IMR-90 (cell line): ENCODE results near the gene PLPP7. TPM values are rescaled to one million over a fixed set of nuclear protein-coding genes. Genes with fewer than 3 reads are reported as not detected.

Experiments
- ATAC-seq: fragments of 200-7000 bp; cut with Tn5 transposase; 2 replicates; pipeline ENCODE4 v1.9.1; 2020; ENCODE audit warnings: low read depth, mild to moderate bottlenecking, moderate library complexity
- BruUV-seq: library from RNA; stranded (reverse); fragments of 400-500 nt; replicated peaks from 2 replicates; lab custom pipeline; 2021; lab: Mats Ljungman, UMichigan
- CTCF ChIA-PET: fragments of 300-600 bp; formaldehyde crosslinking; extraction: SDS; loops from one replicate; lab custom pipeline; 2021; ENCODE audit warnings: antibody characterized with exemption; lab: Yijun Ruan, JAX
- POLR2A ChIA-PET: fragments of 300-600 bp; sonication (Branson Sonifier 250); formaldehyde crosslinking; loops from one replicate; lab custom pipeline; 2022; ENCODE audit warnings: antibody characterized with exemption; ENCODE audit not compliant: unreplicated experiment; lab: Charles Lee
- DNase-seq: peaks from one replicate; pipeline ENCODE4 v3.0.0; 2013
- H2AFZ ChIP-seq: replicated peaks from 2 replicates; pipeline ENCODE3; 2013; ENCODE audit warnings: low read length, mild to moderate bottlenecking; ENCODE audit not compliant: poor library complexity
- H2AK5ac ChIP-seq: 2 replicates; pipeline ENCODE4 v1.6.1; 2013; ENCODE audit warnings: low read depth, low read length, inconsistent platforms
- H2AK9ac ChIP-seq: replicated peaks from 2 replicates; pipeline ENCODE3; 2013; ENCODE audit warnings: mild to moderate bottlenecking, low read depth, low read length, moderate library complexity; ENCODE audit not compliant: poor library complexity
- H2BK120ac ChIP-seq: 2 replicates; pipeline ENCODE4 v1.6.1; 2013; ENCODE audit warnings: low read depth, low read length, inconsistent platforms
- H2BK15ac ChIP-seq: 3 replicates; pipeline ENCODE4 v1.6.1; 2013; ENCODE audit warnings: low read depth, low read length, inconsistent platforms
- H2BK20ac ChIP-seq: 2 replicates; pipeline ENCODE4 v1.6.1; 2013; ENCODE audit warnings: low read depth, mild to moderate bottlenecking, inconsistent platforms, low read length, moderate library complexity
- H2BK5ac ChIP-seq: 2 replicates; pipeline ENCODE4 v1.6.1; 2013; ENCODE audit warnings: mild to moderate bottlenecking, low read depth, low read length, inconsistent platforms; ENCODE audit not compliant: poor library complexity, severe bottlenecking
- H3K14ac ChIP-seq: replicated peaks from 2 replicates; pipeline ENCODE4 v1.6.1; 2013; ENCODE audit warnings: low read depth, low read length, inconsistent platforms
- H3K18ac ChIP-seq: 2 replicates; pipeline ENCODE4 v1.6.1; 2013; ENCODE audit warnings: low read depth, low read length, control low read depth
- H3K23ac ChIP-seq: 2 replicates; pipeline ENCODE4 v1.6.1; 2013; ENCODE audit warnings: low read depth, low read length, inconsistent platforms
- H3K27ac ChIP-seq: 2 replicates; pipeline ENCODE4 v1.5.1; 2013; ENCODE audit warnings: mild to moderate bottlenecking, control low read depth, low read length; ENCODE audit not compliant: insufficient read depth
- H3K27me3 ChIP-seq: 2 replicates; pipeline ENCODE4 v1.6.1; 2013; ENCODE audit warnings: low read length; ENCODE audit not compliant: control insufficient read depth, insufficient read depth
- H3K36me3 ChIP-seq: 2 replicates; pipeline ENCODE4 v1.6.1; 2013; ENCODE audit warnings: low read length, mixed read lengths; ENCODE audit not compliant: control insufficient read depth, insufficient read depth
- H3K4ac ChIP-seq: 2 replicates; pipeline ENCODE4 v1.6.1; 2013; ENCODE audit warnings: low read depth, low read length, inconsistent platforms
- H3K4me1 ChIP-seq: 2 replicates; pipeline ENCODE4 v1.6.1; 2013; ENCODE audit warnings: low read length, mixed read lengths; ENCODE audit not compliant: control insufficient read depth, insufficient read depth
- H3K4me2 ChIP-seq: 2 replicates; pipeline ENCODE4 v1.6.1; 2013; ENCODE audit warnings: low read depth, mild to moderate bottlenecking, control low read depth, low read length, moderate library complexity
- H3K4me3 ChIP-seq: 2 replicates; pipeline ENCODE4 v1.5.1; 2013; ENCODE audit warnings: low read depth, mild to moderate bottlenecking, control low read depth, low read length, moderate library complexity; ENCODE audit not compliant: insufficient read depth
- H3K56ac ChIP-seq: 2 replicates; pipeline ENCODE4 v1.6.1; 2013; ENCODE audit warnings: low read length, inconsistent platforms; ENCODE audit not compliant: insufficient read depth; ENCODE audit errors: extremely low read depth
- H3K79me1 ChIP-seq, 2 experiments: 2 replicates each; pipeline ENCODE4 v1.6.1; 2013; ENCODE audit warnings: low read length in 2 of 2, inconsistent platforms in 1 of 2, low read depth in 1 of 2
- H3K9ac ChIP-seq: 2 replicates; pipeline ENCODE4 v1.6.1; 2013; ENCODE audit warnings: low read depth, low read length, control low read depth
- H3K9me1 ChIP-seq: 2 replicates; pipeline ENCODE4 v1.6.1; 2013; ENCODE audit warnings: low read length, inconsistent platforms; ENCODE audit not compliant: insufficient read depth
- H3K9me3 ChIP-seq: 2 replicates; pipeline ENCODE4 v1.6.1; 2013; ENCODE audit warnings: low read length; ENCODE audit not compliant: control insufficient read depth, insufficient read depth
- H4K20me1 ChIP-seq: 2 replicates; pipeline ENCODE4 v1.6.1; 2013; ENCODE audit warnings: low read length, inconsistent platforms; ENCODE audit not compliant: insufficient read depth
- H4K5ac ChIP-seq: 2 replicates; pipeline ENCODE4 v1.6.1; 2013; ENCODE audit warnings: mild to moderate bottlenecking, low read depth, low read length, control low read depth
- H4K8ac ChIP-seq, 2 experiments: 2 replicates each; pipeline ENCODE4 v1.6.1; 2013; ENCODE audit warnings: low read depth in 2 of 2, low read length in 2 of 2, control low read depth in 1 of 2, inconsistent platforms in 1 of 2
- H4K91ac ChIP-seq: 2 replicates; pipeline ENCODE4 v1.6.1; 2013; ENCODE audit warnings: low read depth, low read length, inconsistent platforms; ENCODE audit not compliant: insufficient read depth
- BHLHE40 ChIP-seq: fragments of 150-350 bp; IDR thresholded peaks from 2 replicates; pipeline ENCODE4 v1.6.1; 2016; ENCODE audit warnings: mild to moderate bottlenecking, low read depth, low read length
- CEBPB ChIP-seq: IDR thresholded peaks from 2 replicates; pipeline ENCODE4 v1.6.1; 2012; ENCODE audit warnings: low read depth, low read length, improper control_type of control experiment
- CHD1 ChIP-seq: IDR thresholded peaks from 2 replicates; pipeline ENCODE4 v1.6.1; 2012; ENCODE audit warnings: low read depth, low read length, improper control_type of control experiment
- FOS ChIP-seq: fragments of 150-350 bp; IDR thresholded peaks from 2 replicates; pipeline ENCODE4 v1.6.1; 2016; ENCODE audit warnings: low read depth, low read length
- MAFK ChIP-seq: IDR thresholded peaks from 2 replicates; pipeline ENCODE4 v1.6.1; 2012; ENCODE audit warnings: low read depth, low read length, improper control_type of control experiment
- MAZ ChIP-seq: IDR thresholded peaks from 2 replicates; pipeline ENCODE4 v1.6.1; 2012; ENCODE audit warnings: low read depth, mild to moderate bottlenecking, low read length, improper control_type of control experiment, moderate library complexity, borderline replicate concordance
- MXI1 ChIP-seq: IDR thresholded peaks from 2 replicates; pipeline ENCODE4 v1.6.1; 2012; ENCODE audit warnings: low read depth, mild to moderate bottlenecking, low read length, moderate library complexity, borderline replicate concordance
- NFE2L2 ChIP-seq: fragments of 150-350 bp; IDR thresholded peaks from 2 replicates; pipeline ENCODE4 v1.6.1; 2016; ENCODE audit warnings: low read depth, mild to moderate bottlenecking, low read length
- POLR2A ChIP-seq: IDR thresholded peaks from 2 replicates; pipeline ENCODE4 v1.6.1; 2012; ENCODE audit warnings: mild to moderate bottlenecking, low read depth, low read length
- RAD21 ChIP-seq: IDR thresholded peaks from 2 replicates; pipeline ENCODE4 v1.6.1; 2012; ENCODE audit warnings: low read length, improper control_type of control experiment
- RCOR1 ChIP-seq: IDR thresholded peaks from 2 replicates; pipeline ENCODE4 v1.6.1; 2012; ENCODE audit warnings: mild to moderate bottlenecking, low read length, improper control_type of control experiment; ENCODE audit not compliant: insufficient replicate concordance
- RFX5 ChIP-seq: IDR thresholded peaks from 2 replicates; pipeline ENCODE4 v1.8.0; 2012; ENCODE audit warnings: low read depth, mild to moderate bottlenecking, low read length, moderate library complexity
- SMC3 ChIP-seq: fragments of 150-350 bp; IDR thresholded peaks from 2 replicates; pipeline ENCODE4 v1.6.1; 2016; ENCODE audit warnings: low read depth, mild to moderate bottlenecking, antibody characterized with exemption, low read length, moderate library complexity
- WGBS, 2 experiments: methylation state at CpG; one replicate each; pipeline versions ENCODE4 v1.1.5 to v1.1.7; 2013; ENCODE audit warnings: missing lambda C conversion rate in 2 of 2; ENCODE audit not compliant: insufficient read length in 1 of 2; ENCODE audit errors: extremely low coverage in 2 of 2; 5-methylcytosine and 5-hydroxymethylcytosine counted together
- dilution Hi-C: fragments of 300-500 bp; cut with HindIII; formaldehyde crosslinking; loops from one replicate; pipeline ENCODE4 v1.14.3; 2018; ENCODE audit warnings: low sequenced_read_pairs; ENCODE audit not compliant: unreplicated experiment
- in situ Hi-C: fragments of 300-500 bp; cut with MboI; formaldehyde crosslinking; loops from 3 replicates; pipeline ENCODE4 v1.14.3; 2019; ENCODE audit warnings: low sequenced_read_pairs, inconsistent platforms, mixed read lengths
- intact Hi-C: fragments of 100-400 bp; cut with micrococcal nuclease; formaldehyde crosslinking; loops from 2 replicates; pipeline ENCODE4 v1.10.0; 2022
- polyA plus RNA-seq, 3 experiments: library from polyadenylated mRNA; depleted of rRNA; stranded (reverse); fragments of >200 nt; gene quantifications; 2 replicates each; pipeline ENCODE4 v1.2.3, GENCODE V29; 2012; ENCODE audit warnings: low replicate concordance in 1 of 3
- total RNA-seq: library from RNA; depleted of rRNA; stranded (reverse); fragments of >200 nt; gene quantifications from 2 replicates; pipeline ENCODE4 v1.2.3, GENCODE V29; 2012
- TF ChIP-seq, protein P1 (sequence below): fragments of 150-350 bp; IDR thresholded peaks from 2 replicates; pipeline ENCODE4 v1.6.1; 2016; ENCODE audit warnings: low read depth, mild to moderate bottlenecking, low read length, moderate library complexity, borderline replicate concordance
- TF ChIP-seq, protein P2 (sequence below): fragments of 150-350 bp; IDR thresholded peaks from 2 replicates; pipeline ENCODE4 v1.6.1; 2017; ENCODE audit warnings: mild to moderate bottlenecking, antibody characterized with exemption, low read length, low read depth
- TF ChIP-seq, protein P3 (sequence below): conservative IDR thresholded peaks from 2 replicates; pipeline ENCODE4 v1.5.1; 2012; ENCODE audit warnings: mild to moderate bottlenecking, low read depth, low read length, improper control_type of control experiment

Gene PLPP7
- total and polyA plus RNA-seq, 2 of the 4 experiments (the other 2 are of a cell fraction) = 0.54 to 1.2 TPM

DNA sequence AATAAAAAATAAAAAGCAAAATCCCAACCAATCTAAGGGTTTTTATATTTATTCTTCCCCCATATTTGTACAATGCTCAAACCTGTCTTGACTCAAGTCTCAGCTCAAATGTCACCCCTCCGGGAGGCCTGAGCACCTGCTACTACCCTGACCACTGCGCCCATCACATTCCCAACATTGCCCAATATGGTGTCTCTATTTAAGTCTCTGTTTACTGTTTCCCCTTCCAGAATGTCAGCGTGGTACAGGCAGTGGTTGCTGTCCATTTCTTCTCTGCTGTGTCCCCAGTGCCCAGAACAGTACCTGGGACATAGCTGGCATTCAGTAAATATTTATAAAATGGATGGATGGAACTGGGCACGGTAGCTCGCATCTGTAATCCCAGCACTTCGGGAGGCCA is 57.0 kb downstream of the PLPP7 start:
- Histone ChIP-seq H2AK9ac (no peak overlapping the region), H3K14ac (no peak overlapping the region), H4K91ac (no peak overlapping the region), H3K27ac (no peak overlapping the region), H3K9ac (no peak overlapping the region), H3K56ac (no peak overlapping the region), H3K9me1 (no peaks in the 10 kb centered on the region), H4K8ac (no peak overlapping the region), H2AK5ac (no peak overlapping the region), H2AFZ (no peak overlapping the region), H4K20me1 (no peaks in the 10 kb centered on the region; the same call in 1 of the 2 replicates), H3K23ac (no peak overlapping the region), H3K4ac (no peak overlapping the region), H2BK20ac (no peak overlapping the region), H3K4me1 (no peaks in the 10 kb centered on the region), H3K27me3 (no peaks in the 10 kb centered on the region; the same call in none of the 2 replicates), H2BK5ac (no peak overlapping the region), H3K18ac (no peak overlapping the region), H3K4me3 (no peak overlapping the region), H3K79me1 (no peaks in the 10 kb centered on the region), H3K36me3 (no peaks in the 10 kb centered on the region), H2BK15ac (no peak overlapping the region), H3K9me3 (no peaks in the 10 kb centered on the region), H2BK120ac (no peak overlapping the region), H4K5ac (no peak overlapping the region), H3K4me2 (no peak overlapping the region)
- intact Hi-C loops = no loop called here
- TF ChIP-seq SMC3 (no peak), NFE2L2 (no peak), MXI1 (no peak), MAFK (no peak), BHLHE40 (no peak), MAZ (no peak), POLR2A (no peak), RAD21 (no peak), CHD1 (no peak), CEBPB (no peak), FOS (no peak), RCOR1 (no peak), RFX5 (no peak)
- TF ChIP-seq, protein P1, sequence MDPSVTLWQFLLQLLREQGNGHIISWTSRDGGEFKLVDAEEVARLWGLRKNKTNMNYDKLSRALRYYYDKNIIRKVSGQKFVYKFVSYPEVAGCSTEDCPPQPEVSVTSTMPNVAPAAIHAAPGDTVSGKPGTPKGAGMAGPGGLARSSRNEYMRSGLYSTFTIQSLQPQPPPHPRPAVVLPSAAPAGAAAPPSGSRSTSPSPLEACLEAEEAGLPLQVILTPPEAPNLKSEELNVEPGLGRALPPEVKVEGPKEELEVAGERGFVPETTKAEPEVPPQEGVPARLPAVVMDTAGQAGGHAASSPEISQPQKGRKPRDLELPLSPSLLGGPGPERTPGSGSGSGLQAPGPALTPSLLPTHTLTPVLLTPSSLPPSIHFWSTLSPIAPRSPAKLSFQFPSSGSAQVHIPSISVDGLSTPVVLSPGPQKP = no peak
- TF ChIP-seq, protein P2, sequence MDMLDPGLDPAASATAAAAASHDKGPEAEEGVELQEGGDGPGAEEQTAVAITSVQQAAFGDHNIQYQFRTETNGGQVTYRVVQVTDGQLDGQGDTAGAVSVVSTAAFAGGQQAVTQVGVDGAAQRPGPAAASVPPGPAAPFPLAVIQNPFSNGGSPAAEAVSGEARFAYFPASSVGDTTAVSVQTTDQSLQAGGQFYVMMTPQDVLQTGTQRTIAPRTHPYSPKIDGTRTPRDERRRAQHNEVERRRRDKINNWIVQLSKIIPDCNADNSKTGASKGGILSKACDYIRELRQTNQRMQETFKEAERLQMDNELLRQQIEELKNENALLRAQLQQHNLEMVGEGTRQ = no peak
- TF ChIP-seq, protein P3, sequence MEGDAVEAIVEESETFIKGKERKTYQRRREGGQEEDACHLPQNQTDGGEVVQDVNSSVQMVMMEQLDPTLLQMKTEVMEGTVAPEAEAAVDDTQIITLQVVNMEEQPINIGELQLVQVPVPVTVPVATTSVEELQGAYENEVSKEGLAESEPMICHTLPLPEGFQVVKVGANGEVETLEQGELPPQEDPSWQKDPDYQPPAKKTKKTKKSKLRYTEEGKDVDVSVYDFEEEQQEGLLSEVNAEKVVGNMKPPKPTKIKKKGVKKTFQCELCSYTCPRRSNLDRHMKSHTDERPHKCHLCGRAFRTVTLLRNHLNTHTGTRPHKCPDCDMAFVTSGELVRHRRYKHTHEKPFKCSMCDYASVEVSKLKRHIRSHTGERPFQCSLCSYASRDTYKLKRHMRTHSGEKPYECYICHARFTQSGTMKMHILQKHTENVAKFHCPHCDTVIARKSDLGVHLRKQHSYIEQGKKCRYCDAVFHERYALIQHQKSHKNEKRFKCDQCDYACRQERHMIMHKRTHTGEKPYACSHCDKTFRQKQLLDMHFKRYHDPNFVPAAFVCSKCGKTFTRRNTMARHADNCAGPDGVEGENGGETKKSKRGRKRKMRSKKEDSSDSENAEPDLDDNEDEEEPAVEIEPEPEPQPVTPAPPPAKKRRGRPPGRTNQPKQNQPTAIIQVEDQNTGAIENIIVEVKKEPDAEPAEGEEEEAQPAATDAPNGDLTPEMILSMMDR = no peak
- in situ Hi-C loops = no loop called here
- CTCF ChIA-PET = no interaction called here
- BruUV-seq = no TSS peak
- POLR2A ChIA-PET = no interaction called here
- ATAC-seq = no peak
- dilution Hi-C loops = no loop called here
- no peak for DNase-seq
- WGBS, 2 experiments = 100% methylated on average over 1 of the region's 6 CpGs; no CpG with 5 or more reads in 1 of the 2 experiments
